ENCODE data around the gene NCS1.
"Not testable (repeated sequence)": the region's sequence is repeated elsewhere in the genome, so short reads cannot be mapped to it uniquely, and the experiment has no call there.

NCS1 gene

GRCh38 chr9:130240410-130241197, 68.4 kb downstream of the NCS1 start:
- no peak for DNase-seq

DNA sequence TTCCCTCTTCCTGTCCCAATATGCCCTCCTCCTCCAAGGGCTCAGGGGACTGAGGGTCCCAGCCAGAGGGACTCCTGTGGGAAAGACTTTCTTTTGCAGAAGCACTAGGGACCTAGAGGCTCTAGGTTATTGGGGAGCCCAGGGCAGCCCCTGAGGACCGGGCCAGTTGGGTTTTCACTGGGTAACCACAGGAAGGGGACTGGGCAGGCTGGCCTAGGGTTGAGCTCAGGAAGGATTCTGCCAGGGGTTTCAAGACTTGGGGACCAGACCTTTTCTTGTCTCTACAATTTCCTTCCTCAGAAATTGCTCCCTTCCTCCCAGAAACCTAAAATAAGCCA, 69.0 kb downstream of the NCS1 start:
- no peak for DNase-seq

GRCh38 chr9:130242270-130243014, 70.2 kb downstream of the NCS1 start:
- DNase-seq, result no peak

- no peak for DNase-seq
Observed at GRCh38 chr9:130243015-130243881, 71.0 kb downstream of the NCS1 start.

DNA sequence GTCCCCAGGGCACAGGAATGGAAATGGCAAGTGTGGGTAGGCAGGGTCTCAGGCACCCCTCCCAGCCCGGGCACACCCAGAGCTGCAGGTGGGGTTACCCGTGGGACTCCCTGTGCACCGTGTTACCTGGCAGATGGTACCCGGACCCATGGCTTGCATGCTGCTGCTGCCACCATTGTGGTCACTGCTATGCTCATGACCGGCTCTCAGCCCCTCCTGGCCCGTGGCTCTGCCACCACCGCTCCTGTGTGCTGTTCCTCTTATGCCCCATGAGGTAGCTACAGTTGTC, 71.6 kb downstream of the NCS1 start:
- DNase-seq, result no peak

GRCh38 chr9:130244548-130245165, 72.5 kb downstream of the NCS1 start:
- no peak for DNase-seq

DNA sequence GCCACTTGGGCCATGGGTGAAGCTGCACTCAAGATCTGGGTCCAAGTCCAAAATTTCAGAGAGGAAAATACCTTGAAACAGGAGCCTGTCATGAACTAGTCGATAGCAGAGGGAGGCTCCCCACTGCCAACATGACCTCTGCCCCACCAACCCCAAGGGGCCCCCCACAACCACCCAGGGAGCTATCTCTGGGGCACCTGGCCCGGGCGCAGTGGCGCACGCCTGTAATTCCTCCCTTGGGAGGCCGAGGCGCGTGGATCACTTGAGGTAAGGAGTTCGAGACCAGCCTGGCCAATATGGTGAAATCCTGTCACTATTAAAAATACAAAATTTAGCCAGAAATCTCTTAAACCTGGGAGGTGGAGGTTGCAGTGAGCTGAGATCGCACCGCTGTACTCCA, 73.3 kb downstream of the NCS1 start:
- no peak for DNase-seq

- no peak for DNase-seq
Observed at GRCh38 chr9:130246126-130246525, 73.9 kb downstream of the NCS1 start.

GRCh38 chr9:130254747-130255630, 82.8 kb downstream of the NCS1 start:
- DNase-seq, result no peak

GRCh38 chr9:130255631-130256134, 83.5 kb downstream of the NCS1 start:
- DNase-seq, result no peak

- no peak for DNase-seq
Observed at GRCh38 chr9:130256644-130257043, 84.4 kb downstream of the NCS1 start.

- not testable (repeated sequence) for DNase-seq
Observed at GRCh38 chr9:130258137-130258536, 85.9 kb downstream of the NCS1 start.

DNA sequence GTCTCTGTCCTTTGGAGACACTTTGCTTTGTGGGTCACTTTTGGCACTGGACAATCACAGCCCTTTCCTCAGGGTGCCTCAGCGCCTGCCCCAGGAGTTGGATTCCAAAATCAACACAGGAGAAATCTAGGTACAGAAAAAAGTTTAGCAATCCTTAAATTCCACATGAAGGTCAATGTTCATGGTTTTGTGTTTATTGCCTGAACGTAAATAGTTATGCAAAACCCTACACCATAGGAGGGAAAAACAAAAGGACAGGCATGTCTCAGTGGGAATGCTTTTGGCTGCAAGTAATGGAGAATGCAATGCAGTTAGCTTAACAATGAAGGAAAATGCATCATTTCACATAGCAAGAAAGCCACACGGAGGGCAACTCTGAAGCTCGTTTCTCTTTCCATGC, 86.8 kb downstream of the NCS1 start:
- DNase-seq, result no peak

GRCh38 chr9:130260816-130261765, 88.9 kb downstream of the NCS1 start:
- DNase-seq, result no peak

GRCh38 chr9:130262061-130262745, 90.0 kb downstream of the NCS1 start:
- no peak for DNase-seq

DNA sequence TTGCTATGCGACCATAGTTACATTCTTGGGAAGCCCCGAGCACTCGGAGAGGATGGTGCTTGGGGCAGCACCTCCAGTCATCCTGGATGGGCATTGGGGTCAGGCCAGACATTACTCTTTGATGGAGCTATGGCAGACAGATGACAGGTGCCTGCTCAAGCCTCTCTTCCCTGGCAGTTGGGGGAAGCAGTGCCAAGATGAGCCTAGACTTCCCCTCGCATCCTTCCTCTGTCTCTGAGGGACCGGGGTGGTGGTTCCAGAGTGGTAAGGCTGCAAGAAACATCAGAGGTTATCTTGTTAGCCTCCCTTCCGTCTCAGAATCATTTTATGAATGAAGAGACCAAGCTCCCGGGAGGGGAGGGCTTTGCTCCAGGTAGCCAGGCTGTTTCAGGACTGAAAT, 90.6 kb downstream of the NCS1 start:
- no peak for DNase-seq

DNA sequence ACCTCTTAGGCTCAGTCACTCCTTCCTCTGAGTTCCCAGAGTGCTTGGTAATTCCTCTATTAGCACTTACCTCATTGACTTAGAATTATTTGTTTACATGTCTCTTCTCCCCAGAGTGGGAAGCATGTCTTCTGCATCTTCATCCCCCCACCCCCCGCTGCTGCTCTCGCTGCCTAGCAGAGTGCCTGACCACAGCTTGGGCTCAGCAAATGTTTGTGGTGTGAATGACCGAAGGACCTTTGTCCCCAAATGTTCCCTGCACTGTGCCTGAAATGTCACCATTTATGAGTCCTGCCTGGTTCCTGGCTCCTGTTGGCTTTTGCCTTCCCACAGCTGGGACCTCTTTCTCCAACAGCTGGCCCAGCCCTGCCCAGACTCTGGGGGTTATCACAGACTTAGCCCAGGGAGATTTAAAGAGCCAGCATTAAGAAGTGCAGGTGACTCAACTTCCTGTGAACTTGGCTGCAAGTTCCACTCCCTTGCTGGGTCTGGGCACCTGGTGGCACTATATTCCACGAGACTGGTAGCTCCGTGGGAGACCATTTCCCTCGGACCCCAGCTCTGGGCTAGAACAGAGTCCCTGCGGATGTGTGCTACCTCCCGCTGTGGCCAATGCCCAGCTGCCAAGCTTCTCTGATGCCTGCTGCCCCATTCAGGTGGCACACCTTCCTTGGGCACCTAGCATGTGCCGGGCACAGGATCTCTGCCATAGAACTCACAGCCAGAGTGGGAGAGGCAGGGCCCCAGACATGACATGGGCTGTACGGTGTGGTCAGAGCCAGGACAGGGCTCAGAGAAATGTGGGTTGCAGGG, 91.6 kb downstream of the NCS1 start:
- DNase-seq, result no peak

DNA sequence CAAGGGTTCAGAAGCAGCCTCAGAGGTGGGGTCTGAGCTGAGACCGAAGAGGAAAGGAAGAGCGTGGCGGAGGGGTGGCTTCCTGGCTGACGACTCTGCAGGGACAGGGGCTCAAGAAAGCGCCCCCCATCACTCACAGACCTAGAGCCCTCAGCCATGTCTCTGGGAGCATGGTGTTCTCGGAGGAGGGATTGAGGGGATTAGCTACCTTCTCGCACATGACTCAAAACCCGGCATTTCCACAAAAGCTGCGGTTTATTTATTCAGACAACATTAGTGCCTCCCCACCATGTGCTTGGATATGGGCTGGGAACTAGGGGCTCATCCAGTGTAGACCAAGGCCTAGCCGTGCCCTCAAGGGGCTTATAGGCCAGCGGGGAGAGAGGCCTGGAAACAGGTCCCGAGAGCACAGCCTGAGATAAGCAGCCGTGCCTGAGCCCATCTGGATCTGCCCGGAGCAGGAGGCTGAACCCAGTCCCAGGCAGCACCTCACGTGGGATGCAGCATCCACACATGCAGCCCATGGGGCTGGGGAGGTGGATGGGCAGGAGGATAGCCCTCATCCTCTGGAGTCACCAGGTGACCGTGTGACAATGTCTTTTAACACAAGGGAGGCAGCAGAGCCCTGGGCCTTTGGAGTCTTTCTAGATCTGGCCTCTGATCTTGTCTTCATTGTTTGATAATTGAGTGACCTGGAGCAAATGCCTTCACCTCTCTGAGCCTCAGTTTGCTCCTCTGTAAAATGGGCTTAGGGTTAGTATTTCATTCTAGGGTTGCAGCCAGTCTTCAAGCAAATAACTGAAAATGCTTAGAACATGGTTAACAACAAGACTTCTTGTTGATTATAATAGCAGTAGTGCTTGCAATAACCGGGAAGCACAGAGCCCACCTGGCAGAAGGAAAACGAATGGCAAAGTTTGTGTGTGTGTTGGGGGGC, 92.5 kb downstream of the NCS1 start:
- no peak for DNase-seq

All from cortex of kidney (tissue), 1 donor.